DMS 273 treated with DMSO at 0.1 percent for 48 hours (cell line): ENCODE results near the gene NDUFS5.
"Not testable (repeated sequence)": the region's sequence is repeated elsewhere in the genome, so short reads cannot be mapped to it uniquely, and the experiment has no call there.

ENCODE experiments used
- DNase-seq: peaks from one replicate; lab custom pipeline; 2025; lab: John Stamatoyannopoulos, UW

The NDUFS5 gene

GRCh38 chr1:39016604-39017171, 9.5 kb upstream of the NDUFS5 start:
- no peak for DNase-seq

- DNase-seq = no peak
Measured at GRCh38 chr1:39017266-39017665, 8.9 kb upstream of the NDUFS5 start.

GRCh38 chr1:39020494-39020893, 5.7 kb upstream of the NDUFS5 start:
- DNase-seq = not testable (repeated sequence)

GRCh38 chr1:39021426-39021825, 4.7 kb upstream of the NDUFS5 start:
- no peak for DNase-seq

- DNase-seq = no peak
Measured at GRCh38 chr1:39023140-39023539, 3.0 kb upstream of the NDUFS5 start.

GRCh38 chr1:39026866-39027507, 837 bp downstream of the NDUFS5 start:
- no peak for DNase-seq

- DNase-seq = no peak
Measured at GRCh38 chr1:39034114-39034654, 8.0 kb downstream of the NDUFS5 start.

- no peak for DNase-seq
Measured at GRCh38 chr1:39036678-39037077, 10.5 kb downstream of the NDUFS5 start.

GRCh38 chr1:39043513-39043912, 17.4 kb downstream of the NDUFS5 start:
- no peak for DNase-seq

GRCh38 chr1:39044762-39045161, 18.6 kb downstream of the NDUFS5 start:
- DNase-seq = no peak

- no peak for DNase-seq
Measured at GRCh38 chr1:39045231-39045630, 19.1 kb downstream of the NDUFS5 start.

GRCh38 chr1:39046613-39047210, 20.6 kb downstream of the NDUFS5 start:
- DNase-seq = no peak

- DNase-seq = no peak
Measured at GRCh38 chr1:39047374-39048229, 21.5 kb downstream of the NDUFS5 start.

- no peak for DNase-seq
Measured at GRCh38 chr1:39048745-39049370, 22.7 kb downstream of the NDUFS5 start.

GRCh38 chr1:39050001-39050400, 23.9 kb downstream of the NDUFS5 start:
- DNase-seq = no peak

GRCh38 chr1:39051193-39051850, 25.2 kb downstream of the NDUFS5 start:
- not testable (repeated sequence) for DNase-seq

- no peak for DNase-seq
Measured at GRCh38 chr1:39051956-39052355, 25.8 kb downstream of the NDUFS5 start.

GRCh38 chr1:39055213-39055710, 29.1 kb downstream of the NDUFS5 start:
- not testable (repeated sequence) for DNase-seq

- not testable (repeated sequence) for DNase-seq
Measured at GRCh38 chr1:39061516-39061915, 35.4 kb downstream of the NDUFS5 start.

GRCh38 chr1:39061951-39062350, 35.8 kb downstream of the NDUFS5 start:
- DNase-seq = no peak

- DNase-seq = no peak
Measured at GRCh38 chr1:39063191-39063590, 37.0 kb downstream of the NDUFS5 start.
